ENCODE data around the gene MCF2L. TPM values are rescaled to one million over a fixed set of nuclear protein-coding genes. Genes with fewer than 3 reads are reported as not detected.

Gene MCF2L
- total RNA-seq, 8 experiments from 2014 or later, result 1.2 to 33.9 (median 24.7) TPM

GRCh38 chr13:113063091-113063491, 94.1 kb downstream of the MCF2L start:
- in situ Hi-C loops (cut with MboI; ENCODE audit: low pct_unique_long_range_greater_than_20kb in 2 of 9, low sequenced_read_pairs in 9 of 9, unreplicated experiment in 9 of 9), result no loop called here
- WGBS, 10 experiments, result 87% methylated on average over 3 of the region's 22 CpGs; no CpG with 5 or more reads in 9 of the 10 experiments
- ATAC-seq (replicated peaks in 6 of 8), result no peak
- Histone ChIP-seq H3K4me3 (no peak overlapping the region), H3K4me1 (replicated peaks in 1 of 2) (no peaks in the 10 kb centered on the region), H3K27ac (no peak overlapping the region)

- Histone ChIP-seq H3K4me3 (no peak overlapping the region), H3K27ac (no peak overlapping the region), H3K4me1 (replicated peaks in 1 of 2) (no peaks in the 10 kb centered on the region)
- ATAC-seq (replicated peaks in 6 of 8), result no peak
- WGBS, 10 experiments, result 50 to 93% (median 78%) methylated on average over 3 to 12 of the region's 29 CpGs; no CpG with 5 or more reads in 4 of the 10 experiments
- in situ Hi-C loops (cut with MboI; ENCODE audit: low pct_unique_long_range_greater_than_20kb in 2 of 9, low sequenced_read_pairs in 9 of 9, unreplicated experiment in 9 of 9), result no loop called here
These were observed 95.1 kb downstream of the MCF2L start for GRCh38 chr13:113064000-113064533.

- in situ Hi-C loops (cut with MboI; ENCODE audit: low pct_unique_long_range_greater_than_20kb in 2 of 9, low sequenced_read_pairs in 9 of 9, unreplicated experiment in 9 of 9), result no loop called here
- peak in 4 of 8 experiments; percentile 24 to 89 (median 45) for ATAC-seq (replicated peaks in 6 of 8)
- 7 to 86% (median 68%) methylated on average over 4 to 14 of the region's 41 CpGs; no CpG with 5 or more reads in 3 of the 10 experiments for WGBS, 10 experiments
- Histone ChIP-seq H3K4me1 (replicated peaks in 1 of 2) (no peaks in the 10 kb centered on the region), H3K27ac (no peak overlapping the region), H3K4me3 (no peak overlapping the region)
These were observed 95.8 kb downstream of the MCF2L start for GRCh38 chr13:113064534-113065405.

- Histone ChIP-seq H3K4me1 (replicated peaks in 1 of 2) (peaks cover 0 to 7% of the 10 kb centered on the region in 2 donors), H3K27ac (no peak overlapping the region), H3K4me3 (no peak overlapping the region)
- peak in 3 of 8 experiments; percentile 19 to 52 (median 47) for ATAC-seq (replicated peaks in 6 of 8)
- WGBS, 10 experiments, result 80 to 100% (median 95%) methylated on average over 1 to 4 of the region's 29 CpGs; no CpG with 5 or more reads in 6 of the 10 experiments
- in situ Hi-C loops (cut with MboI; ENCODE audit: low pct_unique_long_range_greater_than_20kb in 2 of 9, low sequenced_read_pairs in 9 of 9, unreplicated experiment in 9 of 9), result no loop called here
These were observed 96.6 kb downstream of the MCF2L start for GRCh38 chr13:113065406-113066141.

- Histone ChIP-seq H3K27ac (no peak overlapping the region), H3K4me1 (replicated peaks in 1 of 2) (peaks cover 0 to 9% of the 10 kb centered on the region in 2 donors), H3K4me3 (no peak overlapping the region)
- in situ Hi-C loops (cut with MboI; ENCODE audit: low pct_unique_long_range_greater_than_20kb in 2 of 9, low sequenced_read_pairs in 9 of 9, unreplicated experiment in 9 of 9), result no loop called here
- WGBS, 10 experiments, result 30 to 100% (median 100%) methylated on average over 2 to 3 of the region's 10 CpGs; no CpG with 5 or more reads in 7 of the 10 experiments
- no peak for ATAC-seq (replicated peaks in 6 of 8)
These were observed 97.1 kb downstream of the MCF2L start for GRCh38 chr13:113066142-113066455.

GRCh38 chr13:113066746-113067145, 97.7 kb downstream of the MCF2L start:
- ATAC-seq (replicated peaks in 6 of 8), result no peak
- Histone ChIP-seq H3K4me3 (no peak overlapping the region), H3K27ac (no peak overlapping the region), H3K4me1 (replicated peaks in 1 of 2) (peaks cover 0 to 9% of the 10 kb centered on the region in 2 donors)
- 100% methylated on average over 1 of the region's 19 CpGs; no CpG with 5 or more reads in 9 of the 10 experiments for WGBS, 10 experiments
- in situ Hi-C loops (cut with MboI; ENCODE audit: low pct_unique_long_range_greater_than_20kb in 2 of 9, low sequenced_read_pairs in 9 of 9, unreplicated experiment in 9 of 9), result no loop called here

- Histone ChIP-seq H3K4me3 (no peak overlapping the region), H3K27ac (no peak overlapping the region), H3K4me1 (replicated peaks in 1 of 2) (peaks cover 0 to 9% of the 10 kb centered on the region in 2 donors)
- 42 to 100% (median 74%) methylated on average over 5 to 18 of the region's 41 CpGs; no CpG with 5 or more reads in 2 of the 10 experiments for WGBS, 10 experiments
- peak in 4 of 8 experiments; percentile 44 to 93 (median 73) for ATAC-seq (replicated peaks in 6 of 8)
- in situ Hi-C loops (cut with MboI; ENCODE audit: low pct_unique_long_range_greater_than_20kb in 2 of 9, low sequenced_read_pairs in 9 of 9, unreplicated experiment in 9 of 9), result no loop called here
These were observed 101.1 kb downstream of the MCF2L start for GRCh38 chr13:113069861-113070805.

- H3K27ac ChIP-seq, result no peak overlapping the region
- peak in 2 of 8 experiments; percentile 31 to 35 for ATAC-seq (replicated peaks in 6 of 8)
- WGBS, 10 experiments, result 59 to 95% (median 77%) methylated on average over 4 to 7 of the region's 8 CpGs; no CpG with 5 or more reads in 1 of the 10 experiments
- H3K4me3 ChIP-seq, result no peak overlapping the region
- in situ Hi-C loops (cut with MboI; ENCODE audit: low pct_unique_long_range_greater_than_20kb in 2 of 9, low sequenced_read_pairs in 9 of 9, unreplicated experiment in 9 of 9), result no loop called here
- peaks cover 0 to 9% of the 10 kb centered on the region in 2 donors for H3K4me1 ChIP-seq (replicated peaks in 1 of 2)
These were observed 101.8 kb downstream of the MCF2L start for GRCh38 chr13:113070855-113071254.

GRCh38 chr13:113072376-113072775, 103.4 kb downstream of the MCF2L start:
- Histone ChIP-seq H3K27ac (no peak overlapping the region), H3K4me1 (replicated peaks in 1 of 2) (peaks cover 0 to 9% of the 10 kb centered on the region in 2 donors), H3K4me3 (no peak overlapping the region)
- in situ Hi-C loops (cut with MboI; ENCODE audit: low pct_unique_long_range_greater_than_20kb in 2 of 9, low sequenced_read_pairs in 9 of 9, unreplicated experiment in 9 of 9), result no loop called here
- 6 to 100% (median 89%) methylated on average over 1 to 2 of the region's 3 CpGs for WGBS, 10 experiments
- no peak for ATAC-seq (replicated peaks in 6 of 8)

GRCh38 chr13:113073942-113074341, 104.9 kb downstream of the MCF2L start:
- Histone ChIP-seq H3K27ac (no peak overlapping the region), H3K4me1 (replicated peaks in 1 of 2) (peaks cover 0 to 9% of the 10 kb centered on the region in 2 donors), H3K4me3 (no peak overlapping the region)
- in situ Hi-C loops (cut with MboI; ENCODE audit: low pct_unique_long_range_greater_than_20kb in 2 of 9, low sequenced_read_pairs in 9 of 9, unreplicated experiment in 9 of 9), result no loop called here
- ATAC-seq (replicated peaks in 6 of 8), result peak in 1 of 8 experiments; percentile 16
- 20 to 90% (median 78%) methylated on average over 2 to 11 of the region's 11 CpGs; no CpG with 5 or more reads in 2 of the 10 experiments for WGBS, 10 experiments

GRCh38 chr13:113074401-113074800, 105.4 kb downstream of the MCF2L start:
- no peak for ATAC-seq (replicated peaks in 6 of 8)
- Histone ChIP-seq H3K4me1 (replicated peaks in 1 of 2) (peaks cover 0 to 9% of the 10 kb centered on the region in 2 donors), H3K4me3 (no peak overlapping the region), H3K27ac (no peak overlapping the region)
- in situ Hi-C loops (cut with MboI; ENCODE audit: low pct_unique_long_range_greater_than_20kb in 2 of 9, low sequenced_read_pairs in 9 of 9, unreplicated experiment in 9 of 9), result no loop called here
- 80 to 92% methylated on average over 2 of the region's 18 CpGs; no CpG with 5 or more reads in 8 of the 10 experiments for whole genome bisulfite sequencing, 10 experiments

GRCh38 chr13:113074876-113075275, 105.9 kb downstream of the MCF2L start:
- in situ Hi-C loops (cut with MboI; ENCODE audit: low pct_unique_long_range_greater_than_20kb in 2 of 9, low sequenced_read_pairs in 9 of 9, unreplicated experiment in 9 of 9), result no loop called here
- ATAC-seq (replicated peaks in 6 of 8), result no peak
- Histone ChIP-seq H3K27ac (no peak overlapping the region), H3K4me3 (no peak overlapping the region), H3K4me1 (replicated peaks in 1 of 2) (peaks cover 0 to 9% of the 10 kb centered on the region in 2 donors)
- 80% methylated on average over 1 of the region's 22 CpGs; no CpG with 5 or more reads in 9 of the 10 experiments for WGBS, 10 experiments

Measured in motor neuron (in vitro differentiated cells).